Pons (tissue), 1 donor: Measurements from ENCODE around the gene WDR5.

Source experiments
- DNase-seq: peaks from one replicate; pipeline ENCODE4 v3.0.0-alpha.2; 2016; ENCODE audit warnings: low spot score

WDR5 gene

GRCh38 chr9:134132208-134132870, 3.5 kb upstream of the WDR5 start:
- DNase-seq: no peak

- DNase-seq: peak; percentile 25
Measured at GRCh38 chr9:134134949-134135342, 936 bp upstream of the WDR5 start.

GRCh38 chr9:134136118-134136995, 475 bp downstream of the WDR5 start:
- DNase-seq: no peak

GRCh38 chr9:134136996-134137299, 1.1 kb downstream of the WDR5 start:
- DNase-seq: no peak

GRCh38 chr9:134138292-134138691, 2.4 kb downstream of the WDR5 start:
- no peak for DNase-seq

- no peak for DNase-seq
Measured at GRCh38 chr9:134139081-134139480, 3.2 kb downstream of the WDR5 start.

GRCh38 chr9:134141906-134142305, 6.0 kb downstream of the WDR5 start:
- DNase-seq: no peak

GRCh38 chr9:134144801-134145200, 8.9 kb downstream of the WDR5 start:
- no peak for DNase-seq

- DNase-seq: no peak
Measured at GRCh38 chr9:134145262-134145661, 9.4 kb downstream of the WDR5 start.

- no peak for DNase-seq
Measured at GRCh38 chr9:134146774-134147493, 11.1 kb downstream of the WDR5 start.

GRCh38 chr9:134149380-134149779, 13.5 kb downstream of the WDR5 start:
- DNase-seq: no peak

- no peak for DNase-seq
Measured at GRCh38 chr9:134150557-134151214, 14.8 kb downstream of the WDR5 start.

GRCh38 chr9:134152022-134152448, 16.2 kb downstream of the WDR5 start:
- no peak for DNase-seq

- no peak for DNase-seq
Measured at GRCh38 chr9:134152488-134152887, 16.6 kb downstream of the WDR5 start.

GRCh38 chr9:134153450-134153849, 17.6 kb downstream of the WDR5 start:
- no peak for DNase-seq

- DNase-seq: no peak
Measured at GRCh38 chr9:134154262-134154701, 18.4 kb downstream of the WDR5 start.

- no peak for DNase-seq
Measured at GRCh38 chr9:134155812-134156377, 20.0 kb downstream of the WDR5 start.

GRCh38 chr9:134156564-134157377, 20.9 kb downstream of the WDR5 start:
- no peak for DNase-seq

- DNase-seq: no peak
Measured at GRCh38 chr9:134157378-134157885, 21.6 kb downstream of the WDR5 start.

- DNase-seq: peak; percentile 41
Measured at GRCh38 chr9:134158242-134158641, 22.4 kb downstream of the WDR5 start.
